OCI-LY3 (cell line): ENCODE data around the gene PPM1B.

Source experiments
- EZH2phosphoT487 ChIP-seq: fragments of 200-600 bp; shearing (Covaris generic); IDR thresholded peaks from 2 replicates; pipeline ENCODE4 v1.6.1; 2018; ENCODE audit warnings: antibody characterized with exemption, mixed run types, low read depth
- TF ChIP-seq, protein P1 (sequence below): fragments of 200-600, 300-600 bp; sonication (generic); IDR thresholded peaks from 2 replicates; pipeline ENCODE4 v1.5.1; 2014; ENCODE audit warnings: antibody characterized with exemption, low read length, low read depth

DNA sequence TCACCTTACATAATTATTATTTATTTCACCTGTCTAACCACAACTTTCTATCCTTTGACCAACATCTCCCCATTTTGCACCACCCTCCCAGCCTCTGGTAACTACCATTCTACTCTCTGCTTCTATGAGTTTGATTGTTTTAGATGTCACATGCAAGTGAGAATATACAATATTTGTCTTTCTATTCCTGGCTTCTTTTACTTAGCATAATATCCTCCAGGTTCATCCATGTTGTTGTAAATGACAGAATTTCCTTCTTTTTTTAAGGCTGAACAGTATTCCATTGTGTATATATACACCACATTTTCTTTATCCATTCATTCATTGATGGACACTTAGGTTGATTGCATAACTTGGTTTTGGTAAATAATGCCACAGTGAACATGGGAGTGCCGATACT, 24.0 kb downstream of the PPM1B start:
- TF ChIP-seq, protein P1, sequence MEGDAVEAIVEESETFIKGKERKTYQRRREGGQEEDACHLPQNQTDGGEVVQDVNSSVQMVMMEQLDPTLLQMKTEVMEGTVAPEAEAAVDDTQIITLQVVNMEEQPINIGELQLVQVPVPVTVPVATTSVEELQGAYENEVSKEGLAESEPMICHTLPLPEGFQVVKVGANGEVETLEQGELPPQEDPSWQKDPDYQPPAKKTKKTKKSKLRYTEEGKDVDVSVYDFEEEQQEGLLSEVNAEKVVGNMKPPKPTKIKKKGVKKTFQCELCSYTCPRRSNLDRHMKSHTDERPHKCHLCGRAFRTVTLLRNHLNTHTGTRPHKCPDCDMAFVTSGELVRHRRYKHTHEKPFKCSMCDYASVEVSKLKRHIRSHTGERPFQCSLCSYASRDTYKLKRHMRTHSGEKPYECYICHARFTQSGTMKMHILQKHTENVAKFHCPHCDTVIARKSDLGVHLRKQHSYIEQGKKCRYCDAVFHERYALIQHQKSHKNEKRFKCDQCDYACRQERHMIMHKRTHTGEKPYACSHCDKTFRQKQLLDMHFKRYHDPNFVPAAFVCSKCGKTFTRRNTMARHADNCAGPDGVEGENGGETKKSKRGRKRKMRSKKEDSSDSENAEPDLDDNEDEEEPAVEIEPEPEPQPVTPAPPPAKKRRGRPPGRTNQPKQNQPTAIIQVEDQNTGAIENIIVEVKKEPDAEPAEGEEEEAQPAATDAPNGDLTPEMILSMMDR = no peak
- TF ChIP-seq EZH2phosphoT487 = no peak
